GM04503 (cell line): ENCODE measurements around the gene SLC9A6.
"Not testable (repeated sequence)": the region's sequence is repeated elsewhere in the genome, so short reads cannot be mapped to it uniquely, and the experiment has no call there.

ENCODE experiments used
- DNase-seq: peaks from one replicate; pipeline ENCODE4 v3.0.0-alpha.2; 2012; ENCODE audit warnings: low read depth

Gene SLC9A6

DNA sequence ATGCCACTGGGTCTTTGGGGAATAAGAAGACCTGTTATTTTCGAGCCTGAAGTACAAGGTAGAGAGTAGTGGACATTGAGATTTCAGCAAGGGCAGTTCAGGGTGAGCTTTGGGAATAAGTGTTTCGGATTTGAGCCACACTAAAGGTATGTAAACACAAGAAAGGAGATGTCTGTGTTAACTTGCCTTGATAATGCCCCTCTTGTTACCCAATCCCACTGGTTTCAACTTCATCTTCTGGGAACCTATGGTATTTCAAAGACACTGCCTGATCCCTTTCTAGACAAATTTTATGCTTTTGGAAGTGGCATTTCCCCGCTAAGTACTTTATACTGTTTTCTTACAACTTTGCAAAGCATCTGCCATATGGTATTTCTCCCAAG is 79.4 kb downstream of the SLC9A6 start:
- no peak for DNase-seq

GRCh38 chrX:136065044-136065671 is 79.9 kb downstream of the SLC9A6 start:
- peak; percentile 27 for DNase-seq

DNA sequence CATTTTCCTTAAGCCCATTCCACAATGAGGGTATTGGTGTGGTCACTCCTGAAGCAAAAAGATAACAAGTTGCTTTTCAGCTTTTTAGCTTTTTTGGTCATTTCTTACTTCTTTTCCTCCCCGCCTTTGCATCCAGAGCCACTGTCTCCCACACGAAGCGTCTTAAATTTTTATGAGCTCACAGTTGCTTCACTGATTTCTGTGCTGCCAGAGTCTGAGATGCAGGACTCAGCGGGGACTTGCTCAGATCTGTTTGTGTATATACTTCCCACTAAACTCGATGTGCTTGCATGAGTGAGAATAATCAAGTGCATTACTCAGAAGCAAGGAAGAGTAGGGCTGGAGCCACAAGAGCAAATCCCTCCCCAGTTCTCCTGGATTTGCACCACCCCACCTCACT is 81.9 kb downstream of the SLC9A6 start:
- no peak for DNase-seq

DNA sequence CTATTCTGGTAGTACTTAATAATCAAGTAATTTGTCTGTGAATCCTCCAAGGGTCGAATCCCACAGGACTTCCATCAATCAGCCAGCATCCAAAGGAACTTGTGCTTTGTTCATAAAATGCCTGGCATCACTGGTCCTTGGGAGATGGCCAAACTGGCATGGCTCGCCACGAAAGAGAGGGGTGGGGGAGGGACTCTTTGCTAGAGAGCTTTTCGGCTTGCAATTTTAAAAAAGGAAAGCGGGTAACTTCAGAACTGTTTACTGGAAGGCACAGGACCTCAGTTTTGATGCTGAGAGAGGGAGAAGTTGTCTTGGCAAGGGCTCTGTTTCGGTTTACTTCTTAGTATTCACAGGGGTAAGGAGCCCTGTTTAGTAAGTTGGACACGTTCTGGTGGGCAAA is 82.7 kb downstream of the SLC9A6 start:
- no peak for DNase-seq

DNA sequence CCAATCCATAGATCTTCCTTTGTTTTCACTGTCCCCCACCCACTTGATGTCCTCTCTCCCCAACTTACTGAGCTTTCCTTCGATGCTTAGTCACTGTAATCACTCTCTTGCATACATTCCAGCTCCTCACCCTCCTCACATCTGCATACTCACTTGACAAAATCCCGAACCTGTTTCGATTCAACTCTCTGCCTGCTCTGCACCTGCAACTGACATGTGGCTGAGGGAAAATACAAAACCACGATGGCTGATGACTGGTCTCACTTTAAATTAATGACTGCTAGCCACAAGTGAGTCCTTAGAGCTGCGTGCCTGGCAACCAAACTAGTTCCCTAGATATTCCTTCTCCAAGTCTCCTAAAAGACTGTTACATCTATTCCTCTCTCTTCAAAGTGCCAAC is 91.7 kb downstream of the SLC9A6 start:
- no peak for DNase-seq

DNA sequence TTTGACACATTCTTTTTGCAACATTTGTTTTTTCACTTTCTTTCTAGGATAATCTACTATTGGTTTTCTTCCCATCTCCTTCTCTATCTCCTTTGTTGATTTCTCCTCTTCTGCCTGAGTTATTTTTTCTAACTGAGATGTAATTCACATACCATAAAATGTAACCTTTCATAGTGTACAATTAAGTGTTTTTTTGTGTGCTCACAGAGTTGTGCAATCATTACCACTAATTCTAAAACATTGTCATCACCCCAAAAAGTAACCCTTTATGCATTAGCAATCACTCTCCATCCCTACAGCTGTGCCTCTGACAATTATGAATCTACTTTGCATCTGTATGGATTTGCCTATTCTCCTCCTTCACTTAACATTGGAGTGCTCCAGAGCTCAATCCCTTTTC is 95.5 kb downstream of the SLC9A6 start:
- DNase-seq = no peak

DNA sequence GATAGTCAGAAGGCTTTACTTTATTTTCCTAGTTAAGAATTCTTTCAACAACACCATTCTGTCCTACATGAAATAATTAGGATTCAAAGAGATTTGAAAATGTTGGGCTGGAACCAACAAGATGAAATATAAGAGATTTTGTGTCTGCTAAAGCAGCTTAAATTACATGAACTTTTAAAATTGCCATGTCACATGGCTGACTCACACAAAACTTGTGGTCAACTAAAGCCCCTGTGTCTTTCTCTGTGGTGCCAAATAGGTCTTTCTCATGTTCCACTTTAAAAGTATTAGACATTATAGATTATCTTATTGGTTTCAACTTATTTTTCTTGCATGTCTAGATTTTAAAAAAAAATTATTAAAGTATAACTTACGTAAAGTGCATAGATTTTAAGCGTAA is 101.3 kb downstream of the SLC9A6 start:
- DNase-seq = no peak

DNA sequence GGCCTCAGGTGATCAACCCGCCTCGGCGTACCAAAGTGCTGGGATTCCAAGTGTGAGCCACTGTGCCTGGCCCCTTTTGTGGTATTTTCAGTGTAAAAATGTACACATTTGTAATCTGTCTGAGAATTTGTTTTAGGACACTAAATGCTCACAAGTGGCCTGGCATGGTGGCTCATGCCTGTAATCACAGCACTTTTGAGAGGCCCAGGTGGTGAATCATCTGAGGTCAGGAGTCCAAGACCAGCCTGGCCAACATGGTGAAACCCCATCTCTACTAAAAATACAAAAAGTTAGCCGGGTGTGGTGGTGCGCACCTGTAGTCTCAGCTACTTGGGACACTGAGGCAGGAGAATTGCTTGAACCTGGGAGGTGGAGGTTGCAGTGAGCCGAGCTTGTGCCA is 106.7 kb downstream of the SLC9A6 start:
- DNase-seq = not testable (repeated sequence)

- DNase-seq = no peak
Measured at GRCh38 chrX:136094962-136095361, 109.7 kb downstream of the SLC9A6 start.
